ENCODE data around the gene ERP29. TPM values are rescaled to one million over a fixed set of nuclear protein-coding genes. Genes with fewer than 3 reads are reported as not detected.
"Not testable (repeated sequence)": the region's sequence is repeated elsewhere in the genome, so short reads cannot be mapped to it uniquely, and the experiment has no call there.

ERP29 gene
- total RNA-seq, 1 donor from 2014 or later = 114 TPM

GRCh38 chr12:111995782-111996480 is 17.3 kb upstream of the ERP29 start:
- no peak overlapping the region for H3K4me3 Mint-ChIP-seq (ENCODE audit: unreplicated experiment)
- peaks cover 3% of the 10 kb centered on the region for H3K36me3 Mint-ChIP-seq (ENCODE audit: low read depth)
- H3K4me1 Mint-ChIP-seq (ENCODE audit: low read depth) = no peaks in the 10 kb centered on the region
- H3K27me3 Mint-ChIP-seq (ENCODE audit: low read depth) = no peaks in the 10 kb centered on the region
- H3K9me3 Mint-ChIP-seq (ENCODE audit: low read depth) = no peaks in the 10 kb centered on the region
- no peak overlapping the region for H3K27ac Mint-ChIP-seq (ENCODE audit: unreplicated experiment)
- TF ChIP-seq CTCF (IDR thresholded peaks at IDR 0.05) = no peak
- no peak for DNase-seq (ENCODE audit: low spot score)

- TF ChIP-seq CTCF (IDR thresholded peaks at IDR 0.05) = no peak
- Mint-ChIP-seq H3K27ac (ENCODE audit: unreplicated experiment) (no peak overlapping the region), H3K4me1 (ENCODE audit: low read depth) (peaks cover 8% of the 10 kb centered on the region), H3K9me3 (ENCODE audit: low read depth) (no peaks in the 10 kb centered on the region), H3K4me3 (ENCODE audit: unreplicated experiment) (no peak overlapping the region), H3K27me3 (ENCODE audit: low read depth) (no peaks in the 10 kb centered on the region), H3K36me3 (ENCODE audit: low read depth) (no peaks in the 10 kb centered on the region)
- DNase-seq (ENCODE audit: low spot score) = no peak
Observed at GRCh38 chr12:111997300-111997699, 15.9 kb upstream of the ERP29 start.

GRCh38 chr12:111998015-111998414 is 15.2 kb upstream of the ERP29 start:
- DNase-seq (ENCODE audit: low spot score) = no peak
- peaks cover 8% of the 10 kb centered on the region for H3K4me1 Mint-ChIP-seq (ENCODE audit: low read depth)
- no peak for TF ChIP-seq CTCF (IDR thresholded peaks at IDR 0.05)
- no peak overlapping the region for H3K27ac Mint-ChIP-seq (ENCODE audit: unreplicated experiment)
- H3K4me3 Mint-ChIP-seq (ENCODE audit: unreplicated experiment) = no peak overlapping the region
- H3K27me3 Mint-ChIP-seq (ENCODE audit: low read depth) = no peaks in the 10 kb centered on the region
- no peaks in the 10 kb centered on the region for H3K9me3 Mint-ChIP-seq (ENCODE audit: low read depth)
- H3K36me3 Mint-ChIP-seq (ENCODE audit: low read depth) = no peaks in the 10 kb centered on the region

GRCh38 chr12:111999129-111999528 is 14.1 kb upstream of the ERP29 start:
- not testable (repeated sequence) for H3K4me3 Mint-ChIP-seq (ENCODE audit: unreplicated experiment); H3K36me3 Mint-ChIP-seq (ENCODE audit: low read depth); DNase-seq (ENCODE audit: low spot score); H3K9me3 Mint-ChIP-seq (ENCODE audit: low read depth); H3K4me1 Mint-ChIP-seq (ENCODE audit: low read depth); H3K27ac Mint-ChIP-seq (ENCODE audit: unreplicated experiment); H3K27me3 Mint-ChIP-seq (ENCODE audit: low read depth)

- no peak for DNase-seq (ENCODE audit: low spot score)
- H3K27ac Mint-ChIP-seq (ENCODE audit: unreplicated experiment) = no peak overlapping the region
- H3K4me1 Mint-ChIP-seq (ENCODE audit: low read depth) = peaks cover 13% of the 10 kb centered on the region
- no peak for TF ChIP-seq CTCF (IDR thresholded peaks at IDR 0.05)
- no peak overlapping the region for H3K4me3 Mint-ChIP-seq (ENCODE audit: unreplicated experiment)
- H3K9me3 Mint-ChIP-seq (ENCODE audit: low read depth) = no peaks in the 10 kb centered on the region
- H3K27me3 Mint-ChIP-seq (ENCODE audit: low read depth) = no peaks in the 10 kb centered on the region
- no peaks in the 10 kb centered on the region for H3K36me3 Mint-ChIP-seq (ENCODE audit: low read depth)
Observed at GRCh38 chr12:112000820-112001219, 12.4 kb upstream of the ERP29 start.

GRCh38 chr12:112001576-112001975 is 11.7 kb upstream of the ERP29 start:
- no peak for TF ChIP-seq CTCF (IDR thresholded peaks at IDR 0.05)
- Mint-ChIP-seq H3K27ac (ENCODE audit: unreplicated experiment) (no peak overlapping the region), H3K36me3 (ENCODE audit: low read depth) (no peaks in the 10 kb centered on the region), H3K4me1 (ENCODE audit: low read depth) (peaks cover 20% of the 10 kb centered on the region), H3K9me3 (ENCODE audit: low read depth) (no peaks in the 10 kb centered on the region), H3K4me3 (ENCODE audit: unreplicated experiment) (no peak overlapping the region), H3K27me3 (ENCODE audit: low read depth) (no peaks in the 10 kb centered on the region)
- DNase-seq (ENCODE audit: low spot score) = no peak
